NT2/D1 (cell line): Measurements from ENCODE around the gene CDH13.

Experiments
- DNase-seq: peaks from one replicate; pipeline ENCODE4 v3.0.0-alpha.2; 2011; ENCODE audit warnings: low read depth, low spot score
- H3K27me3 ChIP-seq: 2 replicates; pipeline ENCODE4 v1.6.0; 2011; ENCODE audit warnings: mild to moderate bottlenecking; ENCODE audit not compliant: insufficient read length, insufficient read depth
- H3K36me3 ChIP-seq: 2 replicates; pipeline ENCODE4 v1.6.1; 2011; ENCODE audit warnings: mild to moderate bottlenecking, low read length, mixed read lengths; ENCODE audit not compliant: insufficient read depth, insufficient read length
- H3K4me1 ChIP-seq: 2 replicates; pipeline ENCODE4 v1.5.1; 2011; ENCODE audit not compliant: insufficient read depth, insufficient read length
- H3K4me3 ChIP-seq: 2 replicates; pipeline ENCODE4 v1.5.1; 2011; ENCODE audit warnings: low read depth; ENCODE audit not compliant: insufficient read length
- H3K9ac ChIP-seq: 2 replicates; pipeline ENCODE4 v1.6.0; 2011; ENCODE audit warnings: low read depth; ENCODE audit not compliant: insufficient read length
- H3K9me3 ChIP-seq: 2 replicates; pipeline ENCODE4 v1.5.1; 2011; ENCODE audit warnings: mild to moderate bottlenecking, low read length; ENCODE audit not compliant: insufficient read depth
- SUZ12 ChIP-seq: IDR thresholded peaks from 2 replicates; pipeline ENCODE4 v1.6.1; 2011; ENCODE audit not compliant: insufficient read length, insufficient read depth; ENCODE audit errors: extremely low read depth
- YY1 ChIP-seq: IDR thresholded peaks from 2 replicates; pipeline ENCODE4 v1.6.1; 2011; ENCODE audit not compliant: insufficient read length, insufficient read depth
- ZNF274 ChIP-seq: IDR thresholded peaks from 2 replicates; pipeline ENCODE4 v1.6.1; 2011; ENCODE audit warnings: mild to moderate bottlenecking, low read depth, low read length

Gene CDH13

DNA sequence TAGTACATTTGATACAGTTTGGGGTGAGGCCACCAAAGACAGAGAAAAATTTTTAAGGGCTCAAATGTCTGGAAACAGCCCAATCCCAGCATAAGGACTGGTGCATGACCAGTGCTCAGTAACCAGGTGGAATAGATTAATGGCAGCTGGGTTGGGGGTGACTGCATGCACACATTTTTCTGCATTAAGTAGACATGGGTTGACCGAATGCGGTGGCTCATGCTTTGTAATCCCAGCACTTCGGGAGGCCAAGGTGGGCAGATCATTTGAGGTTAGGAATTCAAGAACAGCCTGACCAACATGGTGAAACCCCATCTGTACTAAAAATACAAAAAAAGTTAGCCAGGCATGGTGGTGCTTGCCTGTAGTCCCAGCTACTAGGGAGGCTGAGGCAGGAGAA is 1060.0 kb downstream of the CDH13 start:
- Histone ChIP-seq H3K36me3 (no peaks in the 10 kb centered on the region), H3K9me3 (no peaks in the 10 kb centered on the region), H3K4me1 (peaks cover 6% of the 10 kb centered on the region), H3K27me3 (no peaks in the 10 kb centered on the region), H3K9ac (no peak overlapping the region), H3K4me3 (no peak overlapping the region)
- DNase-seq: no peak
- TF ChIP-seq YY1 (no peak), SUZ12 (no peak), ZNF274 (no peak)

DNA sequence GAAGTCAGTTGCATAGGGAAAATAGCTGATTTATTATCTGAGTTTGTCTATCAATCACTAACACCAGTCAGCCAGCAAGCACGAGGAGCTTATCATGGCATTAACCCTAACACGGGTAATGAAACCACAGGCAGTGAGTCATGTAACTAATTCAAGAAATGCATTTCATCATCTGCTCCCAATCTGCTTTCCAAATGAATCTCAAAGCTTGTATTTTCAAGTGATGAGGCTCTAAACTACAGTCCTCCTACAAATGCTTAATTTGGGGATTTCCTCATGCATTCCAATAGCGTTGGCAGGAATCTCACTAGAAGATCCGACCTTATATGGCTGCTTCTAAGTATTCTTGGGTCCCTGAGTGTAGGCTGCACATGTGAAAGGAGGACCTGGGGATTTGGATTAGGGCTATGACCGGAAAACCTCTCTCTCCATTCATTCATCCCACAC is 1062.6 kb downstream of the CDH13 start:
- Histone ChIP-seq H3K4me3 (no peak overlapping the region), H3K36me3 (no peaks in the 10 kb centered on the region), H3K27me3 (no peaks in the 10 kb centered on the region), H3K4me1 (no peaks in the 10 kb centered on the region), H3K9ac (no peak overlapping the region), H3K9me3 (no peaks in the 10 kb centered on the region)
- TF ChIP-seq YY1 (no peak), SUZ12 (no peak), ZNF274 (no peak)
- DNase-seq: no peak

DNA sequence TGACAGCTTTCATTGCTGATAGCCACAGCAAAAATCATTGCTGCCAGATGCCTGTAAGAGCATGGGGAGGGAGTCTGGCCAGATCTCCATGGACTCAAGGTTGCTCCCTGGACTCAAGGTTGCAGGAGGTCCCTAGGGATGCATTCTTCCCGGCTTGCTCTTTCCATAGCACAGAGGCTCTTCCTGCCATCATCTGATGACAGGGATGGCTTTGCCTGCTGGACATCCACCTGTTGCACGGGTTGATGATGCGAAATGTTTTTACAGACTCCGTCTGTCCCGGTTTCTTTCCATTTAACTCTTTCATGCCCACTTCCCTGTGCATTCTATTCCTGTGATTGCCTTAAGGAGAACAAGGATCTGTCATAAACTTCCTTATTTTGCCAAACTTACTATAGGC is 1065.5 kb downstream of the CDH13 start:
- Histone ChIP-seq H3K4me1 (no peaks in the 10 kb centered on the region), H3K9me3 (no peaks in the 10 kb centered on the region), H3K27me3 (no peaks in the 10 kb centered on the region), H3K9ac (no peak overlapping the region), H3K4me3 (no peak overlapping the region), H3K36me3 (no peaks in the 10 kb centered on the region)
- TF ChIP-seq SUZ12: no peak
- no peak for TF ChIP-seq ZNF274
- no peak for TF ChIP-seq YY1
- no peak for DNase-seq

DNA sequence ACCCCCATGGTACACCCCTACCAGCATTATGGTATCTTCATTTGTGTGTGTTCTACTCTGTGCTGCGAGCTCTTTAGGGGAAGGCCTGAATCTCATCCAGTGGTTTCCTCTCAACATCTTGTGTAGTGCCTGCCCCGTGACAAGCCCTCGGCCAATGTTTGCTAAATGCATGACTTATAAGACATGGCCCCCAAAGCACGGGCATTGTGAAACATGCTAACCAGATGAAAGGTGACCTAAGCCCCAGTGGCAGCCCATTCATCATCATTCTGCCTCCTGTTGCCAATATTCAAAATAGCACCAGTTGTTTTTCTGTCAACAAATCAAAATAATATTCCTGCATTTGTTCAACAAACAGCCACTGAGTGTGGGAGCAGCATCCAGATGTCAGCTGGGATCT is 1072.2 kb downstream of the CDH13 start:
- Histone ChIP-seq H3K36me3 (no peaks in the 10 kb centered on the region), H3K4me1 (no peaks in the 10 kb centered on the region), H3K27me3 (no peaks in the 10 kb centered on the region), H3K4me3 (no peak overlapping the region), H3K9me3 (no peaks in the 10 kb centered on the region), H3K9ac (no peak overlapping the region)
- no peak for DNase-seq
- TF ChIP-seq YY1: no peak
- TF ChIP-seq SUZ12: no peak

DNA sequence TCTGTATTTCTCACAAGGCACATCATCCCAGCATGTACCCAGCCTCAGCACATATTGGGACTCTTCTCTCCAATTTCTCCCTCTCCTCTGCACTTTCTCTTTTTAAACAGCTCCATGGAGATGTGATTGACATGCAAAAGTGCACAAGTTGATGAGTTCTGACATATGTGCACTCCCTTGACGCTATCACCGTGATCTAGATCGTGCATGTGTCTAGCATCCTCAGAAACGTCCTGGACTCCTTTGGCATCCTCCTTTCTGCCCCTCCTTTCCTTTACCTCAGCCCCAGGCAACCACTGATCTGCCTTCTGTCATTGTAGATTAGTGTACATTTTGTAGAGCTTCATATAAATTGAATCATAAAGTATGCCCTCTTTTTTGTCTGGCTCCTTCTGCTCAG is 1073.0 kb downstream of the CDH13 start:
- Histone ChIP-seq H3K9ac (no peak overlapping the region), H3K4me1 (no peaks in the 10 kb centered on the region), H3K36me3 (no peaks in the 10 kb centered on the region), H3K4me3 (no peak overlapping the region), H3K27me3 (no peaks in the 10 kb centered on the region), H3K9me3 (no peaks in the 10 kb centered on the region)
- TF ChIP-seq YY1 (no peak), ZNF274 (no peak), SUZ12 (no peak)
- no peak for DNase-seq

DNA sequence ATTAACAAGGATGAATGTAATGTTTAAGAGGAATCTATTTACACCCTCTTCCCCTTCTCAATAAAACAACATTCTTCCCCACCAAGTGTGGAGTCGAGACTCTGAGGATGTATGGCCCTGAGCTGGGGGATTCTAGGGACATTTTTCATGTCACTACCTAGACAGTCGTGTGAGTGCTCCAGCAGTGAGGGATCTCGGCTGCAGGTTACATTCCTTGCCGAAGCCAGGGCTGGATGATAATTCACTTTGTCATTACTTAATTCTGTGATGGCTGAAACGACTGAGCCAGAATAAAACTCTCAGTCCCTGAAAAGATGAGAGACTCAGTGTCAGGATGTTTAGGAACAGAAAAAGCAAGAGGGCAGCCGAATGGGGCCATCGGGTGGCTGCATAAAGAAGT is 1074.1 kb downstream of the CDH13 start:
- no peaks in the 10 kb centered on the region for H3K4me1 ChIP-seq
- no peaks in the 10 kb centered on the region for H3K27me3 ChIP-seq
- H3K36me3 ChIP-seq: no peaks in the 10 kb centered on the region
- DNase-seq: no peak
- peaks cover 5% of the 10 kb centered on the region; the same call in 1 of the 2 replicates for H3K9me3 ChIP-seq
- H3K9ac ChIP-seq: no peak overlapping the region
- TF ChIP-seq ZNF274 (no peak), YY1 (no peak), SUZ12 (no peak)
- H3K4me3 ChIP-seq: no peak overlapping the region

DNA sequence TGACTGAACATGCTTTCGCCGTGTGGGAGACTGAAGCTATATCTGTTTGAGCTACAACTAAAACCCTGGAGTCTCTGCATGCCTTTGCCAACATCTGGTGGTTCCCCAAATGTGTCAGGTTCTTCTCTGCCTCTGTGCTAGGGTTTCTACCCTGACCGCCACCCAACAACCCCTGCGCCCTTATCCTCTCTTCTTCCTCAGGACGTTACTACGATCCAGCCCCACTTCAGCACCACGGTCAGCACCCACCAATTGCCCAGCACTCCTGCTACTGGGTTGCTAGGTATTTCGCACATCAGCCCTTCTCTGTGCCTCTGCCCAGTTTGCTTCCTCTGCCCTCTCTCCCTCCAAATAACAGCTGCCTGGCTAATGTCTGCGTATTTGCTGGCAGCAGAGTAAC is 1074.7 kb downstream of the CDH13 start:
- DNase-seq: peak; percentile 51
- TF ChIP-seq SUZ12 (no peak), YY1 (no peak), ZNF274 (no peak)

More for the DNA sequence above, 1074.7 kb downstream of the CDH13 start:
- Histone ChIP-seq H3K4me3 (no peak overlapping the region), H3K27me3 (no peaks in the 10 kb centered on the region), H3K36me3 (no peaks in the 10 kb centered on the region), H3K9me3 (peaks cover 8% of the 10 kb centered on the region; the same call in 1 of the 2 replicates), H3K4me1 (no peaks in the 10 kb centered on the region), H3K9ac (no peak overlapping the region)
